ENCODE data around the gene CCDC149.

The CCDC149 gene

GRCh38 chr4:24896977-24897376 lies 15.9 kb downstream of the CCDC149 start:
- TF ChIP-seq CSDC2 (CRISPR knock-in tag; IDR thresholded peaks at IDR 0.05): no peak
- TF ChIP-seq ZFP30 (CRISPR knock-in tag; IDR thresholded peaks at IDR 0.05): no peak
- no peak for TF ChIP-seq ARNTL (CRISPR knock-in tag; IDR thresholded peaks at IDR 0.05; ENCODE audit: borderline replicate concordance, low read depth)
- TF ChIP-seq ZNF8 (CRISPR knock-in tag; IDR thresholded peaks at IDR 0.05): no peak
- no peak for TF ChIP-seq CREB5 (CRISPR knock-in tag; IDR thresholded peaks at IDR 0.05; ENCODE audit: low read depth)
- TF ChIP-seq ISL1 (CRISPR knock-in tag; IDR thresholded peaks at IDR 0.05): no peak
- no peak for TF ChIP-seq TCF4 (CRISPR knock-in tag; IDR thresholded peaks at IDR 0.05; ENCODE audit: borderline replicate concordance)
- no peak for TF ChIP-seq SNAI2 (CRISPR knock-in tag; IDR thresholded peaks at IDR 0.05)
- TF ChIP-seq, protein P1, sequence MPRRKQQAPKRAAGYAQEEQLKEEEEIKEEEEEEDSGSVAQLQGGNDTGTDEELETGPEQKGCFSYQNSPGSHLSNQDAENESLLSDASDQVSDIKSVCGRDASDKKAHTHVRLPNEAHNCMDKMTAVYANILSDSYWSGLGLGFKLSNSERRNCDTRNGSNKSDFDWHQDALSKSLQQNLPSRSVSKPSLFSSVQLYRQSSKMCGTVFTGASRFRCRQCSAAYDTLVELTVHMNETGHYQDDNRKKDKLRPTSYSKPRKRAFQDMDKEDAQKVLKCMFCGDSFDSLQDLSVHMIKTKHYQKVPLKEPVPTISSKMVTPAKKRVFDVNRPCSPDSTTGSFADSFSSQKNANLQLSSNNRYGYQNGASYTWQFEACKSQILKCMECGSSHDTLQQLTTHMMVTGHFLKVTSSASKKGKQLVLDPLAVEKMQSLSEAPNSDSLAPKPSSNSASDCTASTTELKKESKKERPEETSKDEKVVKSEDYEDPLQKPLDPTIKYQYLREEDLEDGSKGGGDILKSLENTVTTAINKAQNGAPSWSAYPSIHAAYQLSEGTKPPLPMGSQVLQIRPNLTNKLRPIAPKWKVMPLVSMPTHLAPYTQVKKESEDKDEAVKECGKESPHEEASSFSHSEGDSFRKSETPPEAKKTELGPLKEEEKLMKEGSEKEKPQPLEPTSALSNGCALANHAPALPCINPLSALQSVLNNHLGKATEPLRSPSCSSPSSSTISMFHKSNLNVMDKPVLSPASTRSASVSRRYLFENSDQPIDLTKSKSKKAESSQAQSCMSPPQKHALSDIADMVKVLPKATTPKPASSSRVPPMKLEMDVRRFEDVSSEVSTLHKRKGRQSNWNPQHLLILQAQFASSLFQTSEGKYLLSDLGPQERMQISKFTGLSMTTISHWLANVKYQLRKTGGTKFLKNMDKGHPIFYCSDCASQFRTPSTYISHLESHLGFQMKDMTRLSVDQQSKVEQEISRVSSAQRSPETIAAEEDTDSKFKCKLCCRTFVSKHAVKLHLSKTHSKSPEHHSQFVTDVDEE (CRISPR knock-in tag; IDR thresholded peaks at IDR 0.05): no peak
- TF ChIP-seq PATZ1 (CRISPR knock-in tag; IDR thresholded peaks at IDR 0.05; ENCODE audit: borderline replicate concordance): no peak
- no peak for TF ChIP-seq GLIS3 (CRISPR knock-in tag; IDR thresholded peaks at IDR 0.05)
- no peak for TF ChIP-seq PPARA (CRISPR knock-in tag; IDR thresholded peaks at IDR 0.05; ENCODE audit: borderline replicate concordance)
- TF ChIP-seq ZNF565 (CRISPR knock-in tag; conservative IDR thresholded peaks at IDR 0.05; ENCODE audit: low read depth): no peak
- TF ChIP-seq CSRNP3 (CRISPR knock-in tag; IDR thresholded peaks at IDR 0.05): no peak
- TF ChIP-seq OSR1 (CRISPR knock-in tag; IDR thresholded peaks at IDR 0.05): no peak
- TF ChIP-seq POU6F1 (CRISPR knock-in tag; IDR thresholded peaks at IDR 0.05; ENCODE audit: borderline replicate concordance, low read depth): no peak
- TF ChIP-seq ZC3H10 (CRISPR knock-in tag; IDR thresholded peaks at IDR 0.05): no peak
- no peak for ATAC-seq

- ATAC-seq: no peak
- TF ChIP-seq POU6F1 (CRISPR knock-in tag; IDR thresholded peaks at IDR 0.05; ENCODE audit: borderline replicate concordance, low read depth) (no peak), CSDC2 (CRISPR knock-in tag; IDR thresholded peaks at IDR 0.05) (no peak), RARB (CRISPR knock-in tag; IDR thresholded peaks at IDR 0.05) (no peak), OSR1 (CRISPR knock-in tag; IDR thresholded peaks at IDR 0.05) (no peak)
These were observed 16.8 kb downstream of the CCDC149 start for GRCh38 chr4:24896056-24896455.

DNA sequence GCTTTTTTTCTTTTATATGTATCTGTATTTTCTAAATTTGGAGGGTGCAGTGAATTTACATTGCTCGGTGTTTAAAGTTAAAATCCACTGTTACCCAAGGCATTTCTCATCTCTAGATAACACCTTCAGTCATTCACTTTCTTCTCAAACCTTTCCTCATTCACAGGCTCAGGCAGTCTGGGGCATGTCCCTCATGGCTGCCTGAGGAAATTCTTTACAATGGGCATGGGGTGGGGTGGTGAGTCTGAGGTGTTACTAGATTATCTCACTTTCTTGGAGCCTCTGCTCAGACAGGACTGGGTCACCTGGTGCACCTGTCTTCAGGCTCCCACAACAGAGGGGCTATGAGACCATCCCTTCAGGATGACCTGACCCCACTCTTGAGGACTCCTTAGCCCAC lies 17.4 kb downstream of the CCDC149 start:
- no peak for ATAC-seq

More for the DNA sequence above, 17.4 kb downstream of the CCDC149 start:
- no peak for TF ChIP-seq TOX (CRISPR knock-in tag; IDR thresholded peaks at IDR 0.05; ENCODE audit: borderline replicate concordance)
- TF ChIP-seq, protein P1 (CRISPR knock-in tag; IDR thresholded peaks at IDR 0.05): no peak
- TF ChIP-seq TCF4 (CRISPR knock-in tag; IDR thresholded peaks at IDR 0.05; ENCODE audit: borderline replicate concordance): no peak

Measured in SK-N-SH treated with all-trans-retinoic acid at 6 μM for 48 hours (cell line).